ENCODE data around the gene HIF3A. TPM values are rescaled to one million over a fixed set of nuclear protein-coding genes. Genes with fewer than 3 reads are reported as not detected.

HIF3A gene
- total and polyA plus RNA-seq, 11 donors: 32.8 to 117 (median 63.4) TPM

DNA sequence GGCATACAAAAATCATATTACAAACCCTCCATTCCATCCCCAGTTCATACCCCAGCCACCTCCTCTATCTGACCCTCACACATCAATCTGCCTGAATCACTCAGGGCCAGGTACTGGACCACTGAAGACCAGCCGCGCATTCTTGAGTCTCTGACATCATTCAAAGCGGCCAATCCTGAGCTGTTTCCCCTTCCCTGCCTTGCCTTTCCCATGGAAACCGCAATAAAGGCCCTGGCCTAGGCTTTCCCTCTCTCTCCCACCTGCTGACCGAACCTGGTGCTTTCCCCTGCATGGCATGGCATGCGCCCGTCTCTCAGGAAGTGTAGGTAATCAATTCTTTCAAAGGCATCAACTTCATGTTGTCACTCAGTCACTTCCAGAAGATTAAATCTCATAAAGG is 17.7 kb upstream of the HIF3A start:
- TF ChIP-seq, protein P1, sequence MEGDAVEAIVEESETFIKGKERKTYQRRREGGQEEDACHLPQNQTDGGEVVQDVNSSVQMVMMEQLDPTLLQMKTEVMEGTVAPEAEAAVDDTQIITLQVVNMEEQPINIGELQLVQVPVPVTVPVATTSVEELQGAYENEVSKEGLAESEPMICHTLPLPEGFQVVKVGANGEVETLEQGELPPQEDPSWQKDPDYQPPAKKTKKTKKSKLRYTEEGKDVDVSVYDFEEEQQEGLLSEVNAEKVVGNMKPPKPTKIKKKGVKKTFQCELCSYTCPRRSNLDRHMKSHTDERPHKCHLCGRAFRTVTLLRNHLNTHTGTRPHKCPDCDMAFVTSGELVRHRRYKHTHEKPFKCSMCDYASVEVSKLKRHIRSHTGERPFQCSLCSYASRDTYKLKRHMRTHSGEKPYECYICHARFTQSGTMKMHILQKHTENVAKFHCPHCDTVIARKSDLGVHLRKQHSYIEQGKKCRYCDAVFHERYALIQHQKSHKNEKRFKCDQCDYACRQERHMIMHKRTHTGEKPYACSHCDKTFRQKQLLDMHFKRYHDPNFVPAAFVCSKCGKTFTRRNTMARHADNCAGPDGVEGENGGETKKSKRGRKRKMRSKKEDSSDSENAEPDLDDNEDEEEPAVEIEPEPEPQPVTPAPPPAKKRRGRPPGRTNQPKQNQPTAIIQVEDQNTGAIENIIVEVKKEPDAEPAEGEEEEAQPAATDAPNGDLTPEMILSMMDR (IDR thresholded peaks at IDR 0.05): no peak
- TF ChIP-seq POLR2A (IDR thresholded peaks at IDR 0.05): no peak

DNA sequence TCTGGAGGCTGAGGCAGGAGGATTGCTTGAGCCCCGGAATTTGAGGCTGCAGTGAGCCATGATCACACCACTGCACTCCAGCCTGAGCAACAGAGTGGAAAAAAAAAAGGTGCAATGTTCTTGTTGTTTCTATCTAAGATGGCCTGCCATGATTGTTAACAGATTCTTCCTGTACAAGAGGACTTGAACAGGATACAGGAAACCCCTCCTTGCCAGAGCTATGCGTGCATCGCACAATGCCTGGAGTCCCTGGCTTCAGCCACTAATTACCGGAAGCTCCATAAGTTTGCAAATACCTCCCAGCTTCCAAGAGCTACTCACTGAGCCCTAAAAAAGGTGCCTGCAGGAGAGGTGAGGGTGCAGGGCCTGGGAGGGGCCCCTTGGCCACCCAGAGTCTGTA is 13.1 kb upstream of the HIF3A start:
- ATAC-seq (peak; percentile 49 to 89 (median 64)), DNase-seq (peak in 4 of 5 donors; percentile 48 to 60 (median 54))
- WGBS, 4 donors: 43 to 63% (median 57%) methylated on average over 4 of the region's 4 CpGs
- TF ChIP-seq, protein P1 (IDR thresholded peaks at IDR 0.05): no peak
- no peak for TF ChIP-seq POLR2A (IDR thresholded peaks at IDR 0.05)
- H3K27me3 ChIP-seq: no peaks in the 10 kb centered on the region
- H3K27ac ChIP-seq: peak overlapping the region; percentile 24 to 77 (median 61)
- H3K36me3 ChIP-seq: no peaks in the 10 kb centered on the region
- no peaks in the 10 kb centered on the region for H3K9me3 ChIP-seq
- peaks cover 0 to 24% (median 11%) of the 10 kb centered on the region in 12 donors for H3K4me1 ChIP-seq
- intact Hi-C loops (cut with DNase I): loop anchor here in 9 of 10 donors (2.0 to 10.0 kb wide), 11 partner anchors 15 to 231 kb away; partner anchors contain the start of gene PPP5C (in 4 of the 9)
- H3K4me3 ChIP-seq: no peak overlapping the region

More for the DNA sequence above, 17.7 kb upstream of the HIF3A start:
- Histone ChIP-seq H3K36me3 (no peaks in the 10 kb centered on the region), H3K4me1 (peaks cover 0 to 17% (median 10%) of the 10 kb centered on the region in 12 donors), H3K4me3 (no peak overlapping the region), H3K27me3 (no peaks in the 10 kb centered on the region), H3K9me3 (no peaks in the 10 kb centered on the region), H3K27ac (no peak overlapping the region)
- ATAC-seq: no peak
- intact Hi-C loops (cut with DNase I): no loop called here
- DNase-seq: no peak
- WGBS, 4 donors: 79 to 89% (median 85%) methylated on average over 7 of the region's 7 CpGs

DNA sequence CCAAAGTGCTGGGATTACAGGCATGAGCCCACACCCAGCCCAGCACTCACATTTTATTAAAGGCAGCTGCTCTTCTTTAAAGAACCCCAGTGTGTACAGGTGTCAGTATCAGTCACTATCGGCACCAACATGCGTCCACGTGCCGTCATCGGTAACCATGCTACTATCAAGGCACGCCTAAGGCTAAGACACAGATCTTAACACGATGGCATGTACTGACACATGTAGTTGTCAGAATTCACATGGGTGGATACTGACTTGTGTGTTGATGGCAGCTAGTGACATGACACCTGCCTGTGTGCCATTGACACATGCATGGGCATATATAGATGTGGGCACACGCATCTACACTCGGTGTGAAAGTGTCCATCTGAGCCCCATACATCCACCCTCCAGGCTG is 12.2 kb upstream of the HIF3A start:
- intact Hi-C loops (cut with DNase I): loop anchor here in 9 of 10 donors (2.0 to 10.0 kb wide), 10 partner anchors 16 to 230 kb away; partner anchors contain the start of gene PPP5C (in 4 of the 9)
- no peak for DNase-seq
- H3K4me1 ChIP-seq: peaks cover 0 to 32% (median 18%) of the 10 kb centered on the region in 12 donors
- TF ChIP-seq, protein P1 (IDR thresholded peaks at IDR 0.05): no peak
- TF ChIP-seq POLR2A (IDR thresholded peaks at IDR 0.05): no peak
- 68 to 85% (median 76%) methylated on average over 8 to 9 of the region's 9 CpGs for WGBS, 4 donors
- no peak for ATAC-seq
- no peaks in the 10 kb centered on the region for H3K36me3 ChIP-seq
- no peak overlapping the region for H3K4me3 ChIP-seq
- no peaks in the 10 kb centered on the region for H3K27me3 ChIP-seq
- peaks cover 0 to 3% (median under 1%) of the 10 kb centered on the region in 12 donors for H3K9me3 ChIP-seq
- H3K27ac ChIP-seq: peak overlapping the region in 6 of 12 donors; percentile 42 to 77 (median 70)

DNA sequence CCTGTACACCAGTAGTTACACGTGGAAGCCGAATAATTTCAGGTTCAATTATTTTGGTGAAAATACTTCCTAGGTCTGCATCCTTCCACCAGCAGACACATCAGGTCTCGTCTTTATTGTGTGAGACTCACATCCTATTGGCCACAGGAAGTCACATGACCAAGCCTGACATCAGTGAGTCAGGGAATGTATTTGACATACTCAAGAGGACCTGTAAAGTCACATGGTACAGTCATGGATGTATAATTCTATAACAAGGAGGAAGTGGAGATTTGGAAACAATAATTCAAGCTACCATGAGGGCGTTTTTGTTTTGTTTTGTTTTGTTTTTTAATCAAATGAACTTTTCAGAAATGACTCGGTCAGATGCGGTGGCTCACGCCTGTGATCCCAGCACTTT is 9.3 kb upstream of the HIF3A start:
- no peak overlapping the region for H3K4me3 ChIP-seq
- no peak overlapping the region for H3K27ac ChIP-seq
- intact Hi-C loops (cut with DNase I): loop anchor here in 4 of 10 donors (5.0 to 10.0 kb wide), 5 partner anchors 67 to 227 kb away; no protein-coding TSS in a partner anchor
- H3K36me3 ChIP-seq: no peaks in the 10 kb centered on the region
- no peak for TF ChIP-seq POLR2A (IDR thresholded peaks at IDR 0.05)
- TF ChIP-seq, protein P1 (IDR thresholded peaks at IDR 0.05): no peak
- no peaks in the 10 kb centered on the region for H3K27me3 ChIP-seq
- no peak for DNase-seq
- H3K4me1 ChIP-seq: peaks cover 0 to 32% (median 18%) of the 10 kb centered on the region in 12 donors
- 60 to 77% (median 65%) methylated on average over 7 of the region's 7 CpGs for WGBS, 4 donors
- H3K9me3 ChIP-seq: peaks cover 0 to 20% (median 7%) of the 10 kb centered on the region in 12 donors
- ATAC-seq: no peak

Measured in heart left ventricle (tissue), 16 donors.